Measurements from ENCODE around the gene ENOX1.

DNA sequence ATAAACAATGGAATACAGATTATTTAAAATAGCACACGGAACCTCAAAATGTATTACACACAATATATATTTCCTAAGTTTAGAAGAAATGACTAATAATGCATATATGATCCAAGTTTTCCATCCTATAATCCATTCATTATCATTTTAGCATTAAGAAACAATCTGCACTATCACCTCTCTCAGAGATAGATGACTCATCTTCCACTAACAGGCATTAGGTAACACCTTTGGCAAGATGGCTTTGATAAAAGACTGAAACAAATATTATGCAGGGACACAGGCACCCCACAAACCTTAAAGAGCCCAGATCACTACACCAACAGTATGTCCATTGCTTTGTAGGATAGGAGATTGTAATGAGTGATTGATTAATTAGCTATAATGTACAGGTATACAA lies 4.1 kb downstream of the ENOX1 start:
- TF ChIP-seq, protein P1, sequence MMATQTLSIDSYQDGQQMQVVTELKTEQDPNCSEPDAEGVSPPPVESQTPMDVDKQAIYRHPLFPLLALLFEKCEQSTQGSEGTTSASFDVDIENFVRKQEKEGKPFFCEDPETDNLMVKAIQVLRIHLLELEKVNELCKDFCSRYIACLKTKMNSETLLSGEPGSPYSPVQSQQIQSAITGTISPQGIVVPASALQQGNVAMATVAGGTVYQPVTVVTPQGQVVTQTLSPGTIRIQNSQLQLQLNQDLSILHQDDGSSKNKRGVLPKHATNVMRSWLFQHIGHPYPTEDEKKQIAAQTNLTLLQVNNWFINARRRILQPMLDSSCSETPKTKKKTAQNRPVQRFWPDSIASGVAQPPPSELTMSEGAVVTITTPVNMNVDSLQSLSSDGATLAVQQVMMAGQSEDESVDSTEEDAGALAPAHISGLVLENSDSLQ (IDR thresholded peaks at IDR 0.05): no peak
- TF ChIP-seq NFRKB (IDR thresholded peaks at IDR 0.05) (no peak), BHLHE40 (IDR thresholded peaks at IDR 0.05; ENCODE audit: borderline replicate concordance) (no peak), FOXA1 (IDR thresholded peaks at IDR 0.05) (no peak), TARDBP (IDR thresholded peaks at IDR 0.05) (no peak), SP1 (IDR thresholded peaks at IDR 0.05) (no peak), FOXM1 (IDR thresholded peaks at IDR 0.05; ENCODE audit: borderline replicate concordance) (no peak), FOXK2 (IDR thresholded peaks at IDR 0.05) (no peak), ZNF384 (IDR thresholded peaks at IDR 0.05) (no peak), SUZ12 (IDR thresholded peaks at IDR 0.05) (no peak), LEF1 (IDR thresholded peaks at IDR 0.05; ENCODE audit: borderline replicate concordance) (no peak), ELF4 (IDR thresholded peaks at IDR 0.05) (no peak), CTBP1 (IDR thresholded peaks at IDR 0.05; ENCODE audit: borderline replicate concordance) (no peak)
